HG02870 (cell line): Measurements from ENCODE around the gene SASH1.

ENCODE experiments used
- ATAC-seq: cut with Tn5 transposase; IDR thresholded peaks from one replicate; pipeline ENCODE4 v1.9.1; 2021; ENCODE audit warnings: mild to moderate bottlenecking, moderate library complexity; ENCODE audit not compliant: unreplicated experiment

Gene SASH1

GRCh38 chr6:148429423-148429822, 86.8 kb downstream of the SASH1 start:
- no peak for ATAC-seq

- no peak for ATAC-seq
These were observed 88.3 kb downstream of the SASH1 start for GRCh38 chr6:148430897-148431296.

- no peak for ATAC-seq
These were observed 88.8 kb downstream of the SASH1 start for GRCh38 chr6:148431413-148431812.

- no peak for ATAC-seq
These were observed 89.2 kb downstream of the SASH1 start for GRCh38 chr6:148431840-148432239.

DNA sequence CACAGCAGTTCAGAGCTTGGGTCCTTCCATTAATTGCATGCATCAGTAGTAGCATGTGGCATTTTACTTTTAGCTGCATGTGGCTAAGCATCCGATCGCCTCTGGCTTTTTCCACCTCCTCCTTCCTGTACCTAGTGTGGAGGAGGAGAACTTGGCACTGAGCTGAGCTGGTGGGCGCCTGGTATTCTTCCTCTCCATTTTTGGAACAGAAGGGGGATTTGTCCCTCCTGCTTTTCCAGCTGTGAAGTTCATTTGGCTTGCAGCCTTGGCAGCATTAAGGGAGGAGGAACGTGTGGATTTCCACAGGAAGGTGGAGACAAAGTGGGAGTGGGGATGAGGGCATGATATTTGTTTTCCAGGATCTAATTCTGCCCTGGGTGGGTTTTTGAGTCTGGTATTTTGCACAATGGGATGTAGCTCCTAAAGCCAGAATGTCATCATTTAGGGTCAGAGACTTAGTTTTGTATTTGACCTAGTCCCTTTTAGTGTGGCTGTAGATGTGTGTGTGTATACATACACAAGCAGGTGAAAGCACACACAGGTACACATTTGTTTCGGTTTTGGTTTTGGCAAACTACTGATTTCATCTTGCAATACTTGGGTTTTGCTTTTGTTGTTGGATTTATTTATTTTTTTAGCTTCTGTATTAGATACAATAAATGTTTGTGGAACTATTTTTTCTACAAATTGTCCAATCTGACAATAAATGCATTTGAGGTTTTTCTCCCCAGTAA, 90.0 kb downstream of the SASH1 start:
- no peak for ATAC-seq

- ATAC-seq = no peak
These were observed 92.7 kb downstream of the SASH1 start for GRCh38 chr6:148435386-148435785.

- ATAC-seq = no peak
These were observed 93.8 kb downstream of the SASH1 start for GRCh38 chr6:148436466-148436865.

- ATAC-seq = no peak
These were observed 96.0 kb downstream of the SASH1 start for GRCh38 chr6:148438632-148439031.

DNA sequence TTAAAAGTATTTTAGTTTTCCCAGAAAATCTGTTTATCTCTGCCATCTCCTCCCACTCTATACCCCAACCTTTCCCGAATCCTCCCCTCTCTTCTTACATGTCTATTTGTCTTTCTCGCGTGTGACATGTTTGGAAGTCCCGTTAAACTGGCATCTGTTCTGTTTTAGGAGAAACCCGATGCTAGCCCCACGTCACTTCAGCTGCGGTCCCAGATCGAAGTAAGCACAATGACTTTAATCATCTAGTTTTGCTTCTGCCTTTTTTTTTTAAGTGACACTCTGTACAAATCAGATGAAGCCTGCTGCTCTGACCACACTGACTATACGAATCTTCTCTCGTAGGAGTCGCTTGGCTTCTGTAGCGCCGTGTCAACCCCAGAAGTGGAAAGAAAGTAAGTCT, 97.4 kb downstream of the SASH1 start:
- ATAC-seq = no peak

GRCh38 chr6:148440877-148441453, 98.3 kb downstream of the SASH1 start:
- no peak for ATAC-seq

DNA sequence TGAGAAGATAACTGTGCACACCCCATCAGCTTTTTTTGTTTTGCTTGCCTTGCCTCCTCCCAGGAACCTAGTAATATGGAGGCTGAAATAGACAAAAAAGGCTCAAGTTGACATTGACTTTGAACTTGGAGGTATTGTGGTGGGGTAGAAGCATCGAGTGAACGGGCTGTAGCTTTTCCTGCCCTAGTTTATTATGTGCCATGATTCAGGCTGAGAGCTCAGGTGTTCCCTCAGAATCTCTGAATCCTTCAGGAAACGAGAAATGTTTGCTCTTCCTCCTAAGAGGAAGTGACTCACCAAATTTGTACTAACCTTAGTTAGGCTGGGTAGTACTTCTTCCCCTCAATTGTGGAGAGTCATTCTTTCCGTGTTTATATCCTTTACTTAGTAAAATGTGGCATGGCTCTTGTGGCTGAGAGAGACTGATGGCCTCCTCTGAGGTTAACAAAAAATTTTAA, 98.8 kb downstream of the SASH1 start:
- no peak for ATAC-seq

DNA sequence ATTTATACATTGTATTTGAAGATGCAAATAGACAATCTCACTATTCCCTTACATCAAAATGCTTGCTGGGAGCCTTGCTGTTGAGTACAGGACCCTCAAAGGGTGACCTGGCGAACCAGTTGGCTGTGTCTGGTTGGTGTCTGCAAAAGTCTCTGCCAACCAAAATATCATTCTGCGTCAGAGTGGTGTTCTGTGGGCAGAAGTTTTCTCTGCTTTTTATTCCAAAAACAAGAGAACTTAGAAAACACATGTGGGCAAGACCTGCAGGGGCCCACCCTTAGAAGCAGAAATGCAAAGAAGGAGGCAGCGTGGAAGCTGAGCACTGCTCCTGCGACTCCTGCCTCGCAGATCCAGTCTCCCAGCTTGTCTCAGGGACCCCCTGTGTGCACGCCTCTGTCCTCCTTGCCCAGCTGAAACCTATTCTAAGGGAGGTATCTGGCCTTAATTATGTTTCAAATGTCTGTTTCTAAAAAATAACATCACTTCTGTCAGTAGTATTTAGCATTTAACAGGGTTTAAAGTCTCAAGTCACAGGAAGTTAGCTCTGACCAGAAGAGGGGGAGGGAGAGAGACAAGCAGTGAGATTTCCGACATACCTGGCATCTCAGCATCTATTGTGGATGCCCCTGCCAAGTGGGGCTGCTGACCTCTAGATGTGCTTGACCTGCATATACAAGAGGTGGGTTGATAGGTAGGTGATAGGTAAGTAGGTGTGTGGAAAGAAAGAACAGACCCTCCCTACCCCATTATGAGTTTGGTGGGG, 101.3 kb downstream of the SASH1 start:
- ATAC-seq = no peak

- ATAC-seq = no peak
These were observed 102.5 kb downstream of the SASH1 start for GRCh38 chr6:148445116-148445515.

DNA sequence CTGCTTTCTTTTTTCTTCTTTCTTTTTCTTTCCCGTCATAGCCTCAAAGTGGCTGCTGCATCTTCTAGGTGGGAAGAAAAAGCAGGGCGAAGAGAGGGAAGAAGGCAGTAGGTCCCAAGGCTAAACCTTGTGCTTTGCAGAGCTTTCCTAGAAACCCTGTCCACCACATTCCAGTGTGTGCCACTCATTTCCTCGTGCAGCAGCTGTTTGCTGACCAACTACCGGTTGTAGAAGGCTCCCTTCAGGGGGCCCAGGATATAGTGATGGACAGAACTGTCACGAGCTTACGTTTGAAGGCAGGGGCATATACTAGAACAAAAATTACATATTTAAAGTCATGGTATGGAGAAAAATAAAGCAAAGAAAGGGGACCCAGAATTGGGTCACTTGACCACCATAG, 103.0 kb downstream of the SASH1 start:
- no peak for ATAC-seq

DNA sequence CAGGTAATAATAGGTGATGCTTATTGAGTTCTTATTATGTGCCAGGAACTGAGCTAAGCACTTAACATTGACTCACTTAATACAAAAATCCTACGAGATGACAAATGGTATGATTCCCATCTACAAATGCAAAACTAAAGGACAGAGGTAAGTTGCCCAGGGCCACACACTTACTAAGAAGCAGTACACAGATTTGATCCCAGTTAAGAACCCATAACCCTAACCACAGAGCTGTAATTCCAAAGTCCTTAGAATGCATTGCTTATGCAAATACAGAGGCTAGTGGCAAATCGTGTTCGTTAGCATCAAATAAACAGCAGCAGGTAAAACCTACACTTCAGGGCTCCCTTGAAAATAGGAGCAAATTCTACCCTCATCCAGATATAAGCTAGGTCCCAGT, 104.0 kb downstream of the SASH1 start:
- ATAC-seq = no peak

- ATAC-seq = no peak
These were observed 105.0 kb downstream of the SASH1 start for GRCh38 chr6:148447521-148448230.

- ATAC-seq = no peak
These were observed 105.9 kb downstream of the SASH1 start for GRCh38 chr6:148448369-148449012.

- ATAC-seq = no peak
These were observed 108.2 kb downstream of the SASH1 start for GRCh38 chr6:148450866-148451265.

- ATAC-seq = no peak
These were observed 109.1 kb downstream of the SASH1 start for GRCh38 chr6:148451690-148452089.

- ATAC-seq = no peak
These were observed 110.2 kb downstream of the SASH1 start for GRCh38 chr6:148452876-148453275.

GRCh38 chr6:148453906-148454305, 111.3 kb downstream of the SASH1 start:
- no peak for ATAC-seq
